Heart left ventricle (tissue), 16 donors: ENCODE results near the gene PCOLCE2. TPM values are rescaled to one million over a fixed set of nuclear protein-coding genes. Genes with fewer than 3 reads are reported as not detected.

ENCODE experiments used
- ATAC-seq, 4 donors: fragments of 200-7000 bp; cut with Tn5 transposase; one replicate each; pipeline ENCODE4 v1.9.1; 2020 to 2022; ENCODE audit warnings: moderate library complexity in 4 of 4, mild to moderate bottlenecking in 3 of 4, moderate number of reproducible peaks in 1 of 4
- DNase-seq, 5 donors: peaks; one replicate each; pipeline ENCODE4 v3.0.0-alpha.2; 2020
- H3K27ac ChIP-seq, 12 donors: fragments of 200-600 bp; sonication (generic) in 4 of 12; one replicate each; pipeline versions ENCODE4 v1.5.0 to v1.8.0; 2016 to 2022; ENCODE audit warnings: mild to moderate bottlenecking in 2 of 12
- H3K27me3 ChIP-seq, 9 donors: fragments of 200-600 bp; sonication (generic) in 2 of 9; one replicate each; pipeline versions ENCODE4 v1.5.1 to v1.8.0; 2016 to 2022; ENCODE audit warnings: mild to moderate bottlenecking in 3 of 9
- H3K36me3 ChIP-seq, 9 donors: fragments of 200-600 bp; sonication (generic) in 2 of 9; one replicate each; pipeline versions ENCODE4 v1.5.0 to v1.8.0; 2018 to 2022; ENCODE audit warnings: mild to moderate bottlenecking in 2 of 9
- H3K4me1 ChIP-seq, 12 donors: fragments of 200-600 bp; sonication (generic) in 4 of 12; one replicate each; pipeline versions ENCODE4 v1.5.0 to v1.8.0; 2016 to 2022; ENCODE audit warnings: mild to moderate bottlenecking in 3 of 12
- H3K4me3 ChIP-seq, 12 donors: fragments of 200-600 bp; sonication (generic) in 4 of 12; one replicate each; pipeline versions ENCODE4 v1.5.0 to v1.8.0; 2017 to 2022; ENCODE audit warnings: mild to moderate bottlenecking in 9 of 12, moderate library complexity in 4 of 12
- H3K9me3 ChIP-seq, 12 donors: fragments of 200-600 bp; sonication (generic) in 4 of 12; one replicate each; pipeline versions ENCODE4 v1.5.0 to v1.8.0; 2016 to 2022; ENCODE audit warnings: mild to moderate bottlenecking in 1 of 12
- CTCF ChIP-seq, 12 donors: fragments of 200-600 bp; sonication (generic) in 4 of 12; IDR thresholded peaks; one replicate each; pipeline versions ENCODE4 v1.5.0 to v1.8.0; 2018 to 2022; ENCODE audit warnings: antibody characterized with exemption in 12 of 12, mild to moderate bottlenecking in 5 of 12
- POLR2A ChIP-seq, 2 donors: fragments of 450-650 bp; IDR thresholded peaks; one replicate each; pipeline ENCODE4 v1.6.1; 2017; ENCODE audit warnings: antibody characterized with exemption in 2 of 2, mild to moderate bottlenecking in 2 of 2, moderate library complexity in 2 of 2
- WGBS, 4 donors: extraction: QIAGEN DNeasy Blood & Tissue Kit in 2 of 4; methylation state at CpG; one replicate each; pipeline versions ENCODE4 v1.1.5 to v1.1.7; 2013 to 2018; 5-methylcytosine and 5-hydroxymethylcytosine counted together
- intact Hi-C, 10 donors: fragments of 100-400 bp; cut with DNase I; formaldehyde crosslinking; loops; one replicate each; pipeline versions ENCODE4 v1.11.1 to v1.14.2; 2022
- polyA plus RNA-seq, 2 donors: library from polyadenylated mRNA; stranded (reverse); fragments of 200-250 nt; gene quantifications; one replicate each; pipeline ENCODE4 v1.2.3, GENCODE V29; 2013
- total RNA-seq, 9 donors: library from RNA; depleted of rRNA in 2 of 9; stranded (reverse); fragments of >200 nt in 2 of 9; fragmentation: NEBNext Ultra II Directional in 3 of 9; extraction: Animal tissue kit (Norgen Biotek cat#: 25700) in 3 of 9; gene quantifications; one replicate each; pipeline versions ENCODE4 v1.1.0 to v1.2.4, GENCODE V29; 2016 to 2023
- donor health status: ischemic (EF 13 %, LVEDD 7.1; RV severe dilation, severe dysfunction).
- donor health status: healthy with polysubstance abuse.
- donor health status: DM: no; HTN: yes; CAD: no.
- donor health status: DM: no; HTN: no; CAD: no.
- donor health status: ischemic (EF 25% LVEDD 6.9; RV normal size, moderate dysfunction).
- donor health status: ischemic (EF 25% LVEDD 5.7; RV mildly dilated, moderate dysfunction).
- donor health status: healthy.
- donor health status: DM: yes; HTN: yes; CAD: no.
- donor health status: ischemic (EF 35%, LVEDD 5.7; RV mildly dilated, moderate dysfunction).
- donor health status: nonischemic (EF 11% LVEDD 7.7; RV severe dilation, severe dysfunction).
- donor health status: DM: yes; HTN: yes; CAD: no.
- donor health status: PGD.
- donor health status: ischemic (EF 29% LVEDD 5.4; RV normal size, mild dysfunction).
- donor health status: nonischemic (EF 23%, LVEDD 6.1; RV moderate dilation, normal function).

The PCOLCE2 gene
- total and polyA plus RNA-seq, 11 donors = 47.5 to 152 (median 66.7) TPM

- Histone ChIP-seq H3K36me3 (peaks cover 0 to 18% (median 0%) of the 10 kb centered on the region in 9 donors), H3K4me3 (no peak overlapping the region), H3K27ac (no peak overlapping the region), H3K27me3 (no peaks in the 10 kb centered on the region), H3K9me3 (no peaks in the 10 kb centered on the region), H3K4me1 (peaks cover 0 to 4% (median 0%) of the 10 kb centered on the region in 12 donors)
- WGBS, 4 donors = 67 to 84% (median 75%) methylated on average over 4 of the region's 4 CpGs
- intact Hi-C loops = no loop called here
- ATAC-seq (no peak), DNase-seq (no peak)
- TF ChIP-seq CTCF (IDR thresholded peaks at IDR 0.05) (no peak), POLR2A (IDR thresholded peaks at IDR 0.05) (no peak)
Measured at GRCh38 chr3:142794508-142794907, 94.4 kb downstream of the PCOLCE2 start.

- intact Hi-C loops = no loop called here
- Histone ChIP-seq H3K27ac (no peak overlapping the region), H3K27me3 (no peaks in the 10 kb centered on the region), H3K9me3 (no peaks in the 10 kb centered on the region), H3K4me3 (no peak overlapping the region), H3K36me3 (peaks cover 0 to 29% (median 3%) of the 10 kb centered on the region in 9 donors), H3K4me1 (no peaks in the 10 kb centered on the region)
- TF ChIP-seq POLR2A (IDR thresholded peaks at IDR 0.05) = no peak
- no peak for TF ChIP-seq CTCF (IDR thresholded peaks at IDR 0.05)
- DNase-seq (no peak), ATAC-seq (no peak)
- WGBS, 4 donors = 48 to 54% (median 51%) methylated on average over 1 of the region's 1 CpG
Measured at GRCh38 chr3:142787719-142788118, 101.2 kb downstream of the PCOLCE2 start.

- no peaks in the 10 kb centered on the region for H3K9me3 ChIP-seq
- H3K4me1 ChIP-seq = no peaks in the 10 kb centered on the region
- H3K36me3 ChIP-seq = peaks cover 0 to 32% (median 3%) of the 10 kb centered on the region in 9 donors
- no peak overlapping the region for H3K27ac ChIP-seq
- TF ChIP-seq POLR2A (IDR thresholded peaks at IDR 0.05) (no peak), CTCF (IDR thresholded peaks at IDR 0.05) (no peak)
- no peak overlapping the region for H3K4me3 ChIP-seq
- 96 to 98% (median 97%) methylated on average over 4 of the region's 4 CpGs for WGBS, 4 donors
- no peak for DNase-seq
- no peaks in the 10 kb centered on the region for H3K27me3 ChIP-seq
- no peak for ATAC-seq
- intact Hi-C loops = no loop called here
Measured at GRCh38 chr3:142785996-142786395, 102.9 kb downstream of the PCOLCE2 start.

GRCh38 chr3:142784228-142784627 is 104.7 kb downstream of the PCOLCE2 start:
- ATAC-seq = no peak
- H3K27me3 ChIP-seq = no peaks in the 10 kb centered on the region
- 48 to 100% (median 75%) methylated on average over 1 of the region's 1 CpG for WGBS, 4 donors

More at GRCh38 chr3:142784228-142784627, 104.7 kb downstream of the PCOLCE2 start:
- no peak overlapping the region for H3K27ac ChIP-seq
- H3K4me3 ChIP-seq = no peak overlapping the region
- H3K4me1 ChIP-seq = no peaks in the 10 kb centered on the region
- TF ChIP-seq POLR2A (IDR thresholded peaks at IDR 0.05) (no peak), CTCF (IDR thresholded peaks at IDR 0.05) (no peak)
- DNase-seq = no peak
- peaks cover 0 to 32% (median 3%) of the 10 kb centered on the region in 9 donors for H3K36me3 ChIP-seq
- intact Hi-C loops = no loop called here
- H3K9me3 ChIP-seq = no peaks in the 10 kb centered on the region
